WI38 (cell line): ENCODE measurements around the gene INAFM1.

ENCODE experiments used
- H3K4me3 ChIP-seq: 2 replicates; pipeline ENCODE4 v1.5.1; 2011; ENCODE audit warnings: low read depth, mild to moderate bottlenecking, control low read depth, low read length
- TF ChIP-seq, protein P1 (sequence below): IDR thresholded peaks from 2 replicates; pipeline ENCODE4 v1.5.1; 2012; ENCODE audit warnings: low read depth, mild to moderate bottlenecking, control low read depth, low read length

The INAFM1 gene

DNA sequence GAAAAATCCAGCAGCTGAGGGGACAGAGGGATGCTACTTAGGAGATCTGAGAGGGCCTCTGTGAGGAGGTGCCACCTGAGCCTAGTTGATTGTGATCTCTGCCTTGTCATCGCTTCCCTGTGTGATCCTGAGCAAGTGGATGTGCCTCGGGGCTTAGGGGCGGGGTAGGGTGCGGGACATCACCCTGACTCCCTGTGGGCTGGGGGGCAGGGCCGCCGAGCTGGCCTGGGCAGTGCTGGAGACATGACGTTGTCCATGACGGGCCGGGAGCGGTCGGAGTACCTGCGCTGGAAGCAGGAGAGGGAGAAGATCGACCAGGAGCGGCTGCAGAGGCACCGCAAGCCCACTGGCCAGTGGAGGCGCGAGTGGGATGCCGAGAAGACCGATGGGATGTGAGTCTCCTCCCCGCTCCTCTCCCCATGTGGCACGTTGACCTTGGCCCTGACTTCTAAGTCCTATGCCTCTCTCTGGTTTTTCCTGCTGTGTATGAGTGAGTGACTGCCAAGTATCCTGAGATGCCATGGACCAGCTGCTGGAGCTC lies 8.2 kb upstream of the INAFM1 start:
- TF ChIP-seq, protein P1, sequence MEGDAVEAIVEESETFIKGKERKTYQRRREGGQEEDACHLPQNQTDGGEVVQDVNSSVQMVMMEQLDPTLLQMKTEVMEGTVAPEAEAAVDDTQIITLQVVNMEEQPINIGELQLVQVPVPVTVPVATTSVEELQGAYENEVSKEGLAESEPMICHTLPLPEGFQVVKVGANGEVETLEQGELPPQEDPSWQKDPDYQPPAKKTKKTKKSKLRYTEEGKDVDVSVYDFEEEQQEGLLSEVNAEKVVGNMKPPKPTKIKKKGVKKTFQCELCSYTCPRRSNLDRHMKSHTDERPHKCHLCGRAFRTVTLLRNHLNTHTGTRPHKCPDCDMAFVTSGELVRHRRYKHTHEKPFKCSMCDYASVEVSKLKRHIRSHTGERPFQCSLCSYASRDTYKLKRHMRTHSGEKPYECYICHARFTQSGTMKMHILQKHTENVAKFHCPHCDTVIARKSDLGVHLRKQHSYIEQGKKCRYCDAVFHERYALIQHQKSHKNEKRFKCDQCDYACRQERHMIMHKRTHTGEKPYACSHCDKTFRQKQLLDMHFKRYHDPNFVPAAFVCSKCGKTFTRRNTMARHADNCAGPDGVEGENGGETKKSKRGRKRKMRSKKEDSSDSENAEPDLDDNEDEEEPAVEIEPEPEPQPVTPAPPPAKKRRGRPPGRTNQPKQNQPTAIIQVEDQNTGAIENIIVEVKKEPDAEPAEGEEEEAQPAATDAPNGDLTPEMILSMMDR = no peak
- no peak overlapping the region for H3K4me3 ChIP-seq

DNA sequence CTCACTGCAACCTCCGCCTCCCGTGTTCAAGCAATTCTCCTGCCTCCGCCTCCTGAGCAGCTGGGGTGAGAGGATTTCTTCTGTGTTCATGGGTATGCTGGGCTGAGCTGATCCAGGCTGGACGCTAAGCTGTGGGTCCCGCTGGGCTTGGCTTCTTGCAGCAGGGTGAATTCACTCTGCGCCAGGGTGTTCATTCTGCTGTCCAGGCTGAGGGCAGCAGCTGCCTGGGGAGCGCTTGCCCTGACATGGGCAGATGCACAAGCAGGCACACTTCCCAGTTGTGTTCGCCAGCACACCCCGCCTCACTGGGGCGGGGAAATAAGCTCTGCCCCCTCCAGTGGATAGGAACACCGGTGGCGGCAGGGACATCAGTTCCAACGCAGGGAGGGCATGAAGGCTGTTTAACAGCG lies 7.3 kb upstream of the INAFM1 start:
- TF ChIP-seq, protein P1 = no peak
- no peak overlapping the region for H3K4me3 ChIP-seq

DNA sequence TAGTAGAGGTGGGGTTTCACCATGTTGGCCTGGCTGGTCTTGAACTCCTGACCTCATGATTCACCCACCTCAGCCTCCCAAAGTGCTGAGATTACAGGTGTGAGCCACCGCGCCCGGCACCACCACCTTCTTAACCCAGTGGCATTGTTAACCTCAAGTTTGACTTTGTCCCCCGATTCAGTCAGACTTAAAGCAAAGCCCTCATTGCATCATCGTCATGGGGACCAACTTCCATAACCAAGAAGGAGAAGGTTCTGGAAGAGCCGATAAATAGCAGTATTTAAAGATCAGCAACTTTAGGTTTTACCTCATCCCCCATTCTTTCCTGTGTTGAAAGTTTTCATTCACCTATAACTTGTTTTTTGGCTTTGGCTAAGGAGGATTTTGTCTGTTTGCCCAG lies 6.7 kb upstream of the INAFM1 start:
- H3K4me3 ChIP-seq = no peak overlapping the region

DNA sequence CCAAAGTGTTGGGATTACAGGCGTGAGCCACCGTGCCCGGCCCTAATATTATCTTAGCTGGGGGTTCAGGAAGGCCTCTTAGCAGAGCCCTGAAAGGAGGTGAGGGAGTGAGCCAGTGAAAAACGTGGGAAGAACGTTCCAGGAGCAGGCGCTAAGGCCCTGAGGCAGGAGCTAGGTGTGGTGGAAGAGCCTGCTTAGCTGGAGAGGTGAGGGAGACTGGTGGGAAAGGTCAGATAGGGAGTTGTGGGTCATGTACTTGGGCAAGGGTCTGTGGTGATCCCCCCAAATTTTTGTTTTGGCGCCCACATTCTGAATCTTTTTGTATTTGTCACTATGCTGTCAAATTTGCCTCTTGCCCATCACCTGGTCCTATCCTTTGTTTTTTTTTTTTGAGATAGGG lies 5.1 kb upstream of the INAFM1 start:
- H3K4me3 ChIP-seq = no peak overlapping the region
- TF ChIP-seq, protein P1 = no peak

More for the DNA sequence above, 6.7 kb upstream of the INAFM1 start:
- TF ChIP-seq, protein P1 = no peak

DNA sequence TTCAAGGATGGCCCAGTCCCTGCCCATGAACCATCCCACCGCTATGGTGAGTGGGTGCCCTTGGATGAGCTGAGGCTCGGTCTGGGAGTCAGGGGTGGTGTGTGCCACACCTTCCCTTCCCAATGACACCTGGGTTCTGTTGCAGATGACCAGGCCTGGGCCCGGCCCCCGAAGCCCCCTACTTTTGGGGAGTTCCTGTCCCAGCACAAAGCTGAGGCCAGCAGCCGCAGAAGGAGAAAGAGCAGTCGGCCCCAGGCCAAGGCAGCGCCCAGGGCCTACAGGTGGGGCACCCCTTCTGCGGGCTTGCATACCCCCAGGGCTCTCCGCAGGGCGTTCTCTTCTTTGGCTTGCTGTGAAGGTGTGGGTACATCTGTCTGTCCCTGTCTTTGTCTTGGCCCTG lies 4.3 kb upstream of the INAFM1 start:
- H3K4me3 ChIP-seq = no peak overlapping the region
- TF ChIP-seq, protein P1 = no peak

DNA sequence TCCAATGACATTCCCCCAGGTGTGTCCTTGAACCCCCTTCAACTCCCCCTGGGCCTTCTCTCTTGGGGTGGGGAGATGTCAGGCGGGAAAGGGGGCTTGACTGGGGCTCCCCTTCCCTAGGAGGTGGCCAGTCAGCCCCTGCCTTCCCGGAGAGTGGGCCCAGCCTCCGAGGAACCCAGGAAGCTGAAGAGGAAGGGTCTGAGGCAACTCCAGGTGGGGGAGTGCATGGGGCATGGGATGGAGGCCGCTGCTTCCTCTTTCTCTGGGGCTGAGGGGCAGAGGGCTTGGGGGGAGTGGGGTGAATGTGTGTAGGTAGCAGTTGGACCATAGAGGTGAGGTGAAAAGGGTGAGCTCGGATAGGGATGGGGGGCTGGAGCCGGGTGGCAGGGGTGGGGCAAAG lies 2.7 kb upstream of the INAFM1 start:
- H3K4me3 ChIP-seq = no peak overlapping the region
- TF ChIP-seq, protein P1 = no peak

DNA sequence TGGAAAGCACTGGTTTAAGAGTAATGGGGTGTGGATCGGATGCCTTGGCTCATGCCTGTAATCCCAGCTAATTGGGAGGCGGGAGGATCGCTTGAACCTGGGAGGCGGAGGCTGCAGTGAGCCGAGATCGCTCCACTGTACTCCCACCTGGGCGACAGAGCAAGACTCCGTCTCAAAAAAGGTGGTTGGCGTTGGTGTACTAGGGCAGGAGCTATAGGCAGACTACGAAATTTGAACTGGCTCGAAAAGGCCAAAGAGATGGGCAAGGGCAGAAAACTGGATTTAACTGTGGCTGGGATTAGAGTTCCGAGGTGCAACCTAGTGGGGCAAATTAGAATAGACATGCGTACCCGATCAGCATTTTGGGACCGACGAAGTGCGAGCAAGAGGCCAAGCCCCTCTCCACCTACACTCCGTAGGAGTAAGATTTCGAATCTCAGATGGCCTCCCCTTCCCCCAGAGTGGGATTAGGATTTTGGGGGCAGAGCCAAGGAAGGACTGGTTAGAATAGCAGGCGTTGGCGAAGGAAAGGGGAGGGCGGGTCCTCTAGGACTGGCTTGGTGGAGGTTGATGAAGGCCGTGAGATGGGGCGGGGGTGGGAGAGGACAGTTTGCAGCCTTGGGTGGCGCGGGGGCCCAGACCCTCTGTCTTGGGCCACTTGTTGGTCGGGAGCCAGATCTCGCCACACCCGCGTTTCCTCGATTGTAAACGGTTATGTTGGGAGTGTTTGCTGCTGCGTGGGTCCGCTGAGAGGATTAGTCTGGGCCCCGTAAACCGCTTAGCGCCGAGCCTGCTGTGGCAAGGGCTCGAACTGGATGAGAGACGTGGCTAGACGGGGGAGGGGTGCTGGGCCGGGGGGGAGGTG lies 2.0 kb upstream of the INAFM1 start:
- TF ChIP-seq, protein P1 = no peak
- H3K4me3 ChIP-seq = peak overlapping the region; percentile 71
